Panc1 (cell line): ENCODE measurements around the gene ADPRH. TPM values are rescaled to one million over a fixed set of nuclear protein-coding genes. Genes with fewer than 3 reads are reported as not detected.

ENCODE experiments used
- ATAC-seq: fragments of 200-7000 bp; cut with Tn5 transposase; 2 replicates; pipeline ENCODE4 v1.9.1; 2020; ENCODE audit warnings: mild to moderate bottlenecking, moderate library complexity
- BruUV-seq: library from RNA; stranded (reverse); fragments of 400-500 nt; replicated peaks from 2 replicates; lab custom pipeline; 2021; lab: Mats Ljungman, UMichigan
- CTCF ChIA-PET: fragments of 300-600 bp; sonication (Branson Sonifier 250); formaldehyde crosslinking; loops from one replicate; lab custom pipeline; 2022; ENCODE audit warnings: antibody characterized with exemption; lab: Charles Lee
- POLR2A ChIA-PET: fragments of 300-600 bp; sonication (Branson Sonifier 250); formaldehyde crosslinking; loops from one replicate; lab custom pipeline; 2022; ENCODE audit warnings: antibody characterized with exemption; lab: Charles Lee
- DNase-seq: peaks from one replicate; pipeline ENCODE4 v3.0.0-alpha.2; 2010; ENCODE audit warnings: low read depth, low spot score
- H3K27ac ChIP-seq: 2 replicates; pipeline ENCODE4 v1.5.1; 2011; ENCODE audit warnings: mild to moderate bottlenecking, low read length, inconsistent platforms
- H3K27me3 ChIP-seq: fragments of 200-500 bp; sonication (Bioruptor generic); 2 replicates; pipeline ENCODE4 v1.6.0; 2014; ENCODE audit warnings: low read length, inconsistent platforms; ENCODE audit not compliant: control insufficient read depth, insufficient read depth
- H3K36me3 ChIP-seq: fragments of 200-500 bp; sonication (Bioruptor generic); 2 replicates; pipeline ENCODE4 v1.5.1; 2014; ENCODE audit warnings: inconsistent platforms, mild to moderate bottlenecking, low read length, moderate library complexity; ENCODE audit not compliant: control insufficient read depth, insufficient read depth
- H3K4me1 ChIP-seq: 2 replicates; pipeline ENCODE4 v1.5.1; 2011; ENCODE audit warnings: inconsistent platforms, mild to moderate bottlenecking, low read length, moderate library complexity; ENCODE audit not compliant: control insufficient read depth, insufficient read depth
- H3K4me3 ChIP-seq, 2 experiments: 2 replicates each; pipeline ENCODE4 v1.5.1; 2011 to 2012; ENCODE audit warnings: low read depth in 2 of 2, low read length in 2 of 2, mild to moderate bottlenecking in 2 of 2, inconsistent platforms in 1 of 2, moderate library complexity in 1 of 2
- H3K9me3 ChIP-seq: fragments of 200-500 bp; sonication (Bioruptor generic); 2 replicates; pipeline ENCODE4 v1.5.1; 2014; ENCODE audit warnings: low read depth, mild to moderate bottlenecking, inconsistent platforms, low read length, moderate library complexity; ENCODE audit not compliant: control insufficient read depth, insufficient read depth
- POLR2AphosphoS5 ChIP-seq: IDR thresholded peaks from 2 replicates; pipeline ENCODE4 v1.6.1; 2012; ENCODE audit warnings: mild to moderate bottlenecking, low read depth, low read length, moderate library complexity
- SIN3A ChIP-seq: IDR thresholded peaks from 2 replicates; pipeline ENCODE4 v1.6.1; 2012; ENCODE audit warnings: low read depth, mild to moderate bottlenecking, low read length, moderate library complexity, borderline replicate concordance; ENCODE audit not compliant: insufficient read depth
- TCF7L2 ChIP-seq: IDR thresholded peaks from 2 replicates; pipeline ENCODE4 v1.6.1; 2011; ENCODE audit warnings: mild to moderate bottlenecking, low read depth, low read length, inconsistent platforms
- in situ Hi-C: cut with HindIII; loops from 2 replicates; pipeline ENCODE4 v1.10.0; 2016; ENCODE audit warnings: low sequenced_read_pairs, low pct_unique_long_range_greater_than_20kb
- intact Hi-C: fragments of 100-400 bp; cut with micrococcal nuclease; formaldehyde crosslinking; loops from one replicate; pipeline ENCODE4 v1.10.0; 2022; ENCODE audit not compliant: unreplicated experiment
- total RNA-seq: library from RNA; stranded (reverse); gene quantifications from one replicate; pipeline ENCODE4 v1.2.1, GENCODE V29; 2021; ENCODE audit not compliant: unreplicated experiment
- TF ChIP-seq, protein P1 (sequence below): fragments of 450-650 bp; IDR thresholded peaks from 2 replicates; pipeline ENCODE4 v1.5.1; 2017; ENCODE audit warnings: mild to moderate bottlenecking
- TF ChIP-seq, protein P2 (sequence below), 2 experiments: IDR thresholded peaks; 2 replicates each; pipeline ENCODE4 v1.6.1; 2011 to 2012; ENCODE audit warnings: low read depth in 2 of 2, control low read depth in 1 of 2, low read length in 1 of 2, mild to moderate bottlenecking in 1 of 2, moderate library complexity in 1 of 2; ENCODE audit not compliant: insufficient read depth in 1 of 2

ADPRH gene
- total RNA-seq, 1 experiment from 2014 or later: 7.8 TPM

DNA sequence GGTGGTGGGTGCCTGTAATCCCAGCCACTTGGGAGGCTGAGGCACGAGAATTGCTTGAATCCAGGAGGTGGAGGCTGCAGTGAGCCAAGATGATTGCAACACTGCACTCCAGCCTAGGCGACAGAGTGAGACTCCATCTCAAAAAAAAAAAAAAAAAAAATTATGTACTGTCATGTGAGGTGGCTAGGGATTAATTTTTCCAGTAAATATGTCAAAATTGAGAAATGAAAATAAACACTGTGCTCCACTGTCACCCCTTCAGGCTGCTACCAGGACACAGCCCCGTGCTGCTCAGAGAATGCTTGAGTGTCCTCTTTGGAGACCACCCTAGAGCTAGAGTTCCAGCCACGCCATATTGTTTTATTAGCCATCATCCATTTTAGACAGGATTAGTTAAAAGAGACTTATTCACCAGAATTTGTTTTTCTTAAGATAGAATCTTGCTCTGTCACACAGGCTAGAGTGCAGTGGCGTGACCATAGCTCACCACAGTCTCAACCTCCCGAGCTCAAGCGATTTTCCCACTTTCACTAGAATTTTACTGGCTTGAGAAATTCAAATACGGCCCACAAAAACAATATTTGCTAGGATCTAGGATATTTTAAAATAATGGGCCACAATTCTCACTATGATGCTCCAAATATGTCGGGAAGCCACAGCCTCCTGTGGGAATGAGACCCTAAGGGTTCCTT, 20.5 kb upstream of the ADPRH start:
- Histone ChIP-seq H3K4me1 (no peaks in the 10 kb centered on the region), H3K27me3 (no peaks in the 10 kb centered on the region; the same call in 1 of the 2 replicates), H3K4me3 (no peak overlapping the region), H3K9me3 (no peaks in the 10 kb centered on the region), H3K27ac (no peak overlapping the region), H3K36me3 (no peaks in the 10 kb centered on the region)
- in situ Hi-C loops: no loop called here
- intact Hi-C loops: no loop called here
- CTCF ChIA-PET: no interaction called here
- BruUV-seq: no TSS peak
- TF ChIP-seq, protein P1, sequence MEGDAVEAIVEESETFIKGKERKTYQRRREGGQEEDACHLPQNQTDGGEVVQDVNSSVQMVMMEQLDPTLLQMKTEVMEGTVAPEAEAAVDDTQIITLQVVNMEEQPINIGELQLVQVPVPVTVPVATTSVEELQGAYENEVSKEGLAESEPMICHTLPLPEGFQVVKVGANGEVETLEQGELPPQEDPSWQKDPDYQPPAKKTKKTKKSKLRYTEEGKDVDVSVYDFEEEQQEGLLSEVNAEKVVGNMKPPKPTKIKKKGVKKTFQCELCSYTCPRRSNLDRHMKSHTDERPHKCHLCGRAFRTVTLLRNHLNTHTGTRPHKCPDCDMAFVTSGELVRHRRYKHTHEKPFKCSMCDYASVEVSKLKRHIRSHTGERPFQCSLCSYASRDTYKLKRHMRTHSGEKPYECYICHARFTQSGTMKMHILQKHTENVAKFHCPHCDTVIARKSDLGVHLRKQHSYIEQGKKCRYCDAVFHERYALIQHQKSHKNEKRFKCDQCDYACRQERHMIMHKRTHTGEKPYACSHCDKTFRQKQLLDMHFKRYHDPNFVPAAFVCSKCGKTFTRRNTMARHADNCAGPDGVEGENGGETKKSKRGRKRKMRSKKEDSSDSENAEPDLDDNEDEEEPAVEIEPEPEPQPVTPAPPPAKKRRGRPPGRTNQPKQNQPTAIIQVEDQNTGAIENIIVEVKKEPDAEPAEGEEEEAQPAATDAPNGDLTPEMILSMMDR: no peak
- TF ChIP-seq, protein P2, sequence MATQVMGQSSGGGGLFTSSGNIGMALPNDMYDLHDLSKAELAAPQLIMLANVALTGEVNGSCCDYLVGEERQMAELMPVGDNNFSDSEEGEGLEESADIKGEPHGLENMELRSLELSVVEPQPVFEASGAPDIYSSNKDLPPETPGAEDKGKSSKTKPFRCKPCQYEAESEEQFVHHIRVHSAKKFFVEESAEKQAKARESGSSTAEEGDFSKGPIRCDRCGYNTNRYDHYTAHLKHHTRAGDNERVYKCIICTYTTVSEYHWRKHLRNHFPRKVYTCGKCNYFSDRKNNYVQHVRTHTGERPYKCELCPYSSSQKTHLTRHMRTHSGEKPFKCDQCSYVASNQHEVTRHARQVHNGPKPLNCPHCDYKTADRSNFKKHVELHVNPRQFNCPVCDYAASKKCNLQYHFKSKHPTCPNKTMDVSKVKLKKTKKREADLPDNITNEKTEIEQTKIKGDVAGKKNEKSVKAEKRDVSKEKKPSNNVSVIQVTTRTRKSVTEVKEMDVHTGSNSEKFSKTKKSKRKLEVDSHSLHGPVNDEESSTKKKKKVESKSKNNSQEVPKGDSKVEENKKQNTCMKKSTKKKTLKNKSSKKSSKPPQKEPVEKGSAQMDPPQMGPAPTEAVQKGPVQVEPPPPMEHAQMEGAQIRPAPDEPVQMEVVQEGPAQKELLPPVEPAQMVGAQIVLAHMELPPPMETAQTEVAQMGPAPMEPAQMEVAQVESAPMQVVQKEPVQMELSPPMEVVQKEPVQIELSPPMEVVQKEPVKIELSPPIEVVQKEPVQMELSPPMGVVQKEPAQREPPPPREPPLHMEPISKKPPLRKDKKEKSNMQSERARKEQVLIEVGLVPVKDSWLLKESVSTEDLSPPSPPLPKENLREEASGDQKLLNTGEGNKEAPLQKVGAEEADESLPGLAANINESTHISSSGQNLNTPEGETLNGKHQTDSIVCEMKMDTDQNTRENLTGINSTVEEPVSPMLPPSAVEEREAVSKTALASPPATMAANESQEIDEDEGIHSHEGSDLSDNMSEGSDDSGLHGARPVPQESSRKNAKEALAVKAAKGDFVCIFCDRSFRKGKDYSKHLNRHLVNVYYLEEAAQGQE (IDR thresholded peaks at IDR 0.05; ENCODE audit: insufficient read depth in 1 of 2, low read depth in 2 of 2, low read length in 1 of 2): no peak
- TF ChIP-seq POLR2AphosphoS5: no peak
- no peak for TF ChIP-seq SIN3A
- no peak for TF ChIP-seq TCF7L2
- POLR2A ChIA-PET: no interaction called here
- ATAC-seq: no peak
- no peak for DNase-seq

DNA sequence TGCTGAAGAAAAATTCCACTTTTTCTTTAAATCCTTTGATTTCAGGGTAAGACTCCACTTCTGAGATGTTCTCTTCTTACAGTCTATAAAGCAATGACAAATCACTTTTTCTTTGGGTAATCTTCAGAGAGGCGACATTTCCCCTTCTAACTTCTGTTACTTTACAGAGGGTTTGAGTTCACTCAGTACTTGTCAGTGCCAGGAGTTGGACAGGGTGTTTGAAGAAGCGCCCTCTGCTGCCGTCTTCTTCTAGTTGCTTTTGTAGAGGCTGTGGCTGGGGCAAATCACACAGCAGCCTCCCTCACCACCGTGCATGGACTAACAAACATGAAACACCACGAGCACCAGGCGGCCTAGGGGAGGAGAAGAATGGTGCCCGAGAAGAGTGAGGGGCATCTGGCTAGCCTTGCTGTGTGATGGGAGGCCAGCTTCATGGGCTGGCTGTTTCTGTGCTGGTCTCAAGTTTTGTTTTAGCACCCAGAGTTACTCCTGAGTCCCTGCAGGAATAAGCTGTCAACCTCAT, 19.8 kb upstream of the ADPRH start, which contains the start of gene CD80:
Gene CD80 (minus strand): TSS at position 174 of the 523 bp plus-strand sequence. CDS start 1,886 bp downstream, outside the sequence.
- H3K4me1 ChIP-seq: no peaks in the 10 kb centered on the region
- in situ Hi-C loops: no loop called here
- H3K9me3 ChIP-seq: no peaks in the 10 kb centered on the region
- no peak within 1 kb of the TSS for H3K27ac ChIP-seq
- no peak within 1 kb of the TSS for H3K4me3 ChIP-seq
- DNase-seq (peak; percentile 18), ATAC-seq (peak; percentile 95)
- no TSS peak for BruUV-seq
- intact Hi-C loops: no loop called here
- no peaks in the 10 kb centered on the region; the same call in 1 of the 2 replicates for H3K27me3 ChIP-seq
- TF ChIP-seq TCF7L2 (no peak), SIN3A (no peak)
- TF ChIP-seq, protein P1: peak; percentile 80
- ChIA-PET CTCF (no interaction called here), POLR2A (no interaction called here)
- H3K36me3 ChIP-seq: no peaks in the 10 kb centered on the region
